ENCODE results near the gene RAD51B. TPM values are rescaled to one million over a fixed set of nuclear protein-coding genes. Genes with fewer than 3 reads are reported as not detected.

The RAD51B gene
- total and polyA plus RNA-seq, 2 experiments from 2014 or later = 10.1 to 18.0 TPM

- H3K36me3 ChIP-seq (replicated peaks; ENCODE audit: insufficient read depth, low read depth) = no peaks in the 10 kb centered on the region
- H3K79me2 ChIP-seq = no peaks in the 10 kb centered on the region
- H3K27ac ChIP-seq = peak overlapping the region; percentile 83
- peak overlapping the region; percentile 39 for H3K4me2 ChIP-seq
- H2AFZ ChIP-seq = no peak overlapping the region
- peaks cover 45% of the 10 kb centered on the region for H3K4me1 ChIP-seq (ENCODE audit: insufficient read depth)
- H3K27me3 ChIP-seq = no peaks in the 10 kb centered on the region
- H3K4me3 ChIP-seq = no peak overlapping the region
- no peaks in the 10 kb centered on the region for H3K9me3 ChIP-seq (ENCODE audit: low read depth)
- no peaks in the 10 kb centered on the region for H3K9me2 ChIP-seq (replicated peaks; ENCODE audit: insufficient read depth)
- no peaks in the 10 kb centered on the region for H4K20me1 ChIP-seq (ENCODE audit: insufficient read depth, poor library complexity, severe bottlenecking)
- WGBS (ENCODE audit: low lambda C conversion rate, missing lambda C conversion rate) = 29% methylated on average over 4 of the region's 4 CpGs
- TF ChIP-seq EZH2phosphoT487 (IDR thresholded peaks at IDR 0.05; ENCODE audit: low read depth, severe bottlenecking, unreplicated experiment) (no peak), EZH2 (IDR thresholded peaks at IDR 0.05; ENCODE audit: borderline replicate concordance) (no peak)
- TF ChIP-seq, protein P1, sequence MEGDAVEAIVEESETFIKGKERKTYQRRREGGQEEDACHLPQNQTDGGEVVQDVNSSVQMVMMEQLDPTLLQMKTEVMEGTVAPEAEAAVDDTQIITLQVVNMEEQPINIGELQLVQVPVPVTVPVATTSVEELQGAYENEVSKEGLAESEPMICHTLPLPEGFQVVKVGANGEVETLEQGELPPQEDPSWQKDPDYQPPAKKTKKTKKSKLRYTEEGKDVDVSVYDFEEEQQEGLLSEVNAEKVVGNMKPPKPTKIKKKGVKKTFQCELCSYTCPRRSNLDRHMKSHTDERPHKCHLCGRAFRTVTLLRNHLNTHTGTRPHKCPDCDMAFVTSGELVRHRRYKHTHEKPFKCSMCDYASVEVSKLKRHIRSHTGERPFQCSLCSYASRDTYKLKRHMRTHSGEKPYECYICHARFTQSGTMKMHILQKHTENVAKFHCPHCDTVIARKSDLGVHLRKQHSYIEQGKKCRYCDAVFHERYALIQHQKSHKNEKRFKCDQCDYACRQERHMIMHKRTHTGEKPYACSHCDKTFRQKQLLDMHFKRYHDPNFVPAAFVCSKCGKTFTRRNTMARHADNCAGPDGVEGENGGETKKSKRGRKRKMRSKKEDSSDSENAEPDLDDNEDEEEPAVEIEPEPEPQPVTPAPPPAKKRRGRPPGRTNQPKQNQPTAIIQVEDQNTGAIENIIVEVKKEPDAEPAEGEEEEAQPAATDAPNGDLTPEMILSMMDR (IDR thresholded peaks at IDR 0.05; ENCODE audit: poor library complexity) = no peak
- DNase-seq (ENCODE audit: low spot score) = no peak
Measured at GRCh38 chr14:67940486-67941455, 121.2 kb downstream of the RAD51B start.

GRCh38 chr14:67941456-67942018 is 122.0 kb downstream of the RAD51B start:
- TF ChIP-seq EZH2 (IDR thresholded peaks at IDR 0.05; ENCODE audit: borderline replicate concordance) (no peak), EZH2phosphoT487 (IDR thresholded peaks at IDR 0.05; ENCODE audit: low read depth, severe bottlenecking, unreplicated experiment) (no peak)
- TF ChIP-seq, protein P1 (IDR thresholded peaks at IDR 0.05; ENCODE audit: poor library complexity) = no peak
- Histone ChIP-seq H3K9me2 (replicated peaks; ENCODE audit: insufficient read depth) (no peaks in the 10 kb centered on the region), H3K79me2 (no peaks in the 10 kb centered on the region), H3K9me3 (ENCODE audit: low read depth) (no peaks in the 10 kb centered on the region), H2AFZ (no peak overlapping the region), H3K4me2 (peak overlapping the region; percentile 39), H3K4me3 (no peak overlapping the region), H3K27ac (peak overlapping the region; percentile 83), H3K4me1 (ENCODE audit: insufficient read depth) (peaks cover 45% of the 10 kb centered on the region), H3K27me3 (no peaks in the 10 kb centered on the region), H3K36me3 (replicated peaks; ENCODE audit: insufficient read depth, low read depth) (no peaks in the 10 kb centered on the region), H4K20me1 (ENCODE audit: insufficient read depth, poor library complexity, severe bottlenecking) (no peaks in the 10 kb centered on the region)
- WGBS (ENCODE audit: low lambda C conversion rate, missing lambda C conversion rate) = 0% methylated on average over 1 of the region's 1 CpG
- peak; percentile 20 for DNase-seq (ENCODE audit: low spot score)

GRCh38 chr14:67942080-67942710 is 122.6 kb downstream of the RAD51B start:
- Histone ChIP-seq H3K27ac (peak overlapping the region; percentile 83), H3K4me1 (ENCODE audit: insufficient read depth) (peaks cover 45% of the 10 kb centered on the region), H3K9me2 (replicated peaks; ENCODE audit: insufficient read depth) (no peaks in the 10 kb centered on the region), H3K36me3 (replicated peaks; ENCODE audit: insufficient read depth, low read depth) (no peaks in the 10 kb centered on the region), H3K4me3 (no peak overlapping the region), H3K27me3 (no peaks in the 10 kb centered on the region), H2AFZ (no peak overlapping the region), H3K79me2 (no peaks in the 10 kb centered on the region), H3K4me2 (peak overlapping the region; percentile 39), H4K20me1 (ENCODE audit: insufficient read depth, poor library complexity, severe bottlenecking) (no peaks in the 10 kb centered on the region), H3K9me3 (ENCODE audit: low read depth) (no peaks in the 10 kb centered on the region)
- DNase-seq (ENCODE audit: low spot score) = no peak
- 52% methylated on average over 4 of the region's 4 CpGs for WGBS (ENCODE audit: low lambda C conversion rate, missing lambda C conversion rate)
- TF ChIP-seq, protein P1 (IDR thresholded peaks at IDR 0.05; ENCODE audit: poor library complexity) = no peak
- no peak for TF ChIP-seq EZH2phosphoT487 (IDR thresholded peaks at IDR 0.05; ENCODE audit: low read depth, severe bottlenecking, unreplicated experiment)
- TF ChIP-seq EZH2 (IDR thresholded peaks at IDR 0.05; ENCODE audit: borderline replicate concordance) = no peak

Measured in hepatocyte (in vitro differentiated cells).